Effector memory CD8-positive, alpha-beta T cell (primary cell): ENCODE measurements around the gene HDGFL3.

ENCODE experiments used
- ATAC-seq: fragments of 150-1000 bp; cut with Tn5 transposase; replicated peaks from 2 replicates; pipeline ENCODE4 v1.10.0; 2021; ENCODE audit warnings: mild to moderate bottlenecking, moderate library complexity
- DNase-seq, 3 experiments: peaks; one replicate each; pipeline ENCODE4 v3.0.0; 2021
- H3K27ac Mint-ChIP-seq, 2 donors: one replicate each; pipeline ENCODE4 v1.8.0; 2022; ENCODE audit warnings: mild to moderate bottlenecking in 2 of 2, mixed read lengths in 2 of 2, moderate library complexity in 2 of 2
- H3K27me3 Mint-ChIP-seq, 2 donors: one replicate each; pipeline ENCODE4 v1.8.0; 2022; ENCODE audit warnings: mixed read lengths in 2 of 2
- H3K36me3 Mint-ChIP-seq: one replicate; pipeline ENCODE4 v1.8.0; 2022; ENCODE audit warnings: mild to moderate bottlenecking, moderate library complexity, mixed read lengths; ENCODE audit not compliant: insufficient read depth
- H3K4me1 Mint-ChIP-seq, 2 donors: one replicate each; pipeline ENCODE4 v1.8.0; 2022; ENCODE audit warnings: low read depth in 2 of 2, mixed read lengths in 2 of 2
- H3K4me3 Mint-ChIP-seq, 2 donors: one replicate each; pipeline ENCODE4 v1.8.0; 2022; ENCODE audit warnings: mild to moderate bottlenecking in 2 of 2, mixed read lengths in 2 of 2, moderate library complexity in 2 of 2
- H3K9me3 Mint-ChIP-seq, 2 donors: one replicate each; pipeline ENCODE4 v1.8.0; 2022; ENCODE audit warnings: mixed read lengths in 2 of 2

HDGFL3 gene

DNA sequence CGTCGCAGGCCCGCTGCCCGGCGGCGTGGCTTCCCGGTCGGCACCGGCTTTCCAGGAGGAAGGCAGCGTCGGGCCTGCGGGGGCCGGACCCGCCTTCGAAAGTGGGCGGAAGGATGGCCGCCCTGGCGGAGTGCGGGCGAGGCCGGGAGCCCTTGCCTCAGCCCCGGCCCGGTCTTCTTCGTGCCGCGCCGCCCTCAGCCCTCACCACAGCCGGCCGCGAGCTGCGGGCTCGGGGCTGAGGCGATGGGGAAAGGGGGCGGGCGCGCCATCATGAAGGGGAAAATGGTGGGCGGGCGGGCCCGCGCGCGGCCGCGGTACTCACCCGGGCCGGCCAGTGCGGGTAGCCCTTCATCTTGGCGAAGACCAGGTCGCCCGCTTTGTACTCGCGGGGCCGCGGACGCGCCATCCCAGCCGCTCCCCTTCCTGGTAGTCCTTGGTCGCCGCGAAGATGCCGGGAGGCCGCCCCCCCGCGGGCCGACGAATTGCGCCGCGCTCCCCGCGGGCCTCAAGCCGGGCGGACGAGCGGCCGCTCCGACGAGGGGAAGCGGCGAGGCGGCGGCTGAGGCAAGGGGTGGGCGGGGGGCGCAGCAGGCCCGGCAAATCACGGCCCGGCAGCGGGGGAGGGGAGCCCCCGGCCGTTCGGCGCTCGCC, 489 bp downstream of the HDGFL3 start:
- H3K9me3 Mint-ChIP-seq = no peaks in the 10 kb centered on the region
- DNase-seq = no peak
- H3K36me3 Mint-ChIP-seq = no peaks in the 10 kb centered on the region
- peaks cover 0 to 3% of the 10 kb centered on the region in 2 donors for H3K4me1 Mint-ChIP-seq
- H3K27me3 Mint-ChIP-seq = peaks cover 10 to 27% of the 10 kb centered on the region in 2 donors
- ATAC-seq = peak; percentile 49
- H3K27ac Mint-ChIP-seq = no peak overlapping the region
- peak overlapping the region in 1 of 2 donors; percentile 80 for H3K4me3 Mint-ChIP-seq

DNA sequence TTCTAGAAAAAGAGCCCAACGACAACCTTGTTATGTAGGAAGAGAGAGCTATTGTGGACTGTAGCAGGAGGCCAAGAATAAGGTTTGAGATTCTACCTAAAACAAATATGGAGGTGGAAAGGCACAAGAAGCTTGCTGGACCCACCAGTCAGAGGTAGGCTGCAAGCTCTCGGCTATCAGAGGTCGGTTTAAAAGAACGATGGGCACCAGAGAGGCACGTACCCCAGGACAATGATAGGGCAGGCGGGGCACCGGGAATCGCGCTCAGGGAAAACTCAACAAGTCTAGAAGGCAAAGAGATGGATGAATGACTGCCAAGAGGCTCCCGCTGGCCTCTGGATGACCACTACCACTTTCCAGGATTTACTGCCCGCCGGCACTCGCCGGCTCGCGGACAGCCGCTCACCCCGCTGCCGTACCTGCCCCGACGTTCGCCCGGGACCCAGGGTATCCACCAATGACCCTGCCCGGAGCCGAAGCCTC, 1.1 kb downstream of the HDGFL3 start:
- Mint-ChIP-seq H3K4me3 (peak overlapping the region; percentile 78 to 80), H3K9me3 (no peaks in the 10 kb centered on the region), H3K36me3 (no peaks in the 10 kb centered on the region), H3K27me3 (peaks cover 10 to 31% of the 10 kb centered on the region in 2 donors), H3K4me1 (peaks cover 0 to 3% of the 10 kb centered on the region in 2 donors), H3K27ac (peak overlapping the region in 1 of 2 donors; percentile 21)
- ATAC-seq (no peak), DNase-seq (no peak)

DNA sequence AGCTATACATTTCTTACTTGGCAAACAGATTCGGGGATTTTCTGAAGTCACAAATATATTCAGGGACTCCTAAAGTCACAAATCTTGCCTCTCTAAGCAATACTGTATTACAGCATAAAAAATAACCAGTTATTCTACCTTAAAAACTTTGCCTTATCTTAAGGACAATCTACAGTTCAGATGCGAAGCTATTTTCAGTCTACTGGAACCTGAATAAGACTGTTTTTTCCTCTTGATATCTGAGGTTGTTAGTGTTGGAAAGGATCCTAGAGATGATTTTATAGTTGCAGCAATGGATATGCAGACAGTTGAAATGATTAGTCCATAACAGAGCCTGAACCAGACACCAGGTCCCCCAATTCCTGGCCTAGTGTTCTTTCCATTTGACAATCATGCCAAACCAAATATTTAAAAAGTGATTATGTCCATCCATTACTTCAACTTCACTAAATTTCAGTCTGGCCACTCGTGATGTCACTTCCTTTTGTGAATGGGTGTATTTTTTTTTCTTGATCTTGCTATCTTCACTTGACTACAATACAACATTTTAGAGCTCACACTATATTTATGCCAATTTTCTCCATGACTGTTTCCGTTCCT, 1.8 kb downstream of the HDGFL3 start:
- peaks cover 10 to 31% of the 10 kb centered on the region in 2 donors for H3K27me3 Mint-ChIP-seq
- H3K4me1 Mint-ChIP-seq = peaks cover 0 to 3% of the 10 kb centered on the region in 2 donors
- no peaks in the 10 kb centered on the region for H3K9me3 Mint-ChIP-seq
- peak overlapping the region; percentile 78 to 80 for H3K4me3 Mint-ChIP-seq
- no peaks in the 10 kb centered on the region for H3K36me3 Mint-ChIP-seq
- H3K27ac Mint-ChIP-seq = no peak overlapping the region
- DNase-seq = no peak
- no peak for ATAC-seq

DNA sequence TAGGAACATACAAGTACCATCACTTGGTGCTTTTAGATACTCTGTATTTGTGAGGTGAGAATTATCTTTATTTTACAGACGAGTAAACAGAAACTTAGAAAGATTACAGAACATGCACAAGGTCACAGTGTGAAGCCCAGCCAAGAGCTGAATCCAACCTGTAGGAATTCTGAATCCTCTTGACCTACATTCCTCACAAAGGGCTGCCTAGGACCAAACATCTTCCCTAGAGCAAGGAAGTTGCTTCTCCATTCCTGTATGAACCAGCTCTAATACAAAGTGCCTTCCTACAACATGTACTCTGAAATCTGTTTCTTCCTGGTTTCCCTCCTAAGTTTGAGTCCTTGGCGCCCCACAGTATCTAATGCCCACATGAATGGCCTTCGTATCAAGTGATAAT, 2.9 kb downstream of the HDGFL3 start:
- H3K27ac Mint-ChIP-seq = no peak overlapping the region
- ATAC-seq = no peak
- peaks cover 0 to 3% of the 10 kb centered on the region in 2 donors for H3K4me1 Mint-ChIP-seq
- H3K4me3 Mint-ChIP-seq = no peak overlapping the region
- H3K27me3 Mint-ChIP-seq = peaks cover 10 to 31% of the 10 kb centered on the region in 2 donors
- DNase-seq = no peak
- H3K36me3 Mint-ChIP-seq = no peaks in the 10 kb centered on the region
- H3K9me3 Mint-ChIP-seq = no peaks in the 10 kb centered on the region

DNA sequence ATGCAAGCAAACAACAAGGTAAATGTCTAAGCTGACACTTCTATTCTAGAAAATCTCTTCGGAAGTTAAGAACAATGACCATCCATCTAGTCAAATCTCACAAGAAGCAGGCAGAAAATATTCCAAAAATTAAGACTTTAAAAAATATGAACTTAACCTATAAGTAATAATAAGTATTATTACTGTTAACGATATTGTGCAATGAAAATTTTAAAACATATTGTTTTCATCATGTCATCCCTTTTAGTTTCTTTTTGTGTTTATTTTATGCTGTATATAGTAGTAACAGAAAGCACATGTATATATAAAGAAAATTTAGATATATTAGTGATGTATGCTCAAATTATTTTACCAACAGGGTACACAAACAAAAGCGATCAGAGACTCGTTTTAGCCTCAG, 4.1 kb downstream of the HDGFL3 start:
- Mint-ChIP-seq H3K4me3 (no peak overlapping the region), H3K36me3 (no peaks in the 10 kb centered on the region), H3K4me1 (peaks cover 0 to 3% of the 10 kb centered on the region in 2 donors), H3K27me3 (peaks cover 10 to 31% of the 10 kb centered on the region in 2 donors), H3K9me3 (no peaks in the 10 kb centered on the region), H3K27ac (no peak overlapping the region)
- DNase-seq (no peak), ATAC-seq (no peak)

DNA sequence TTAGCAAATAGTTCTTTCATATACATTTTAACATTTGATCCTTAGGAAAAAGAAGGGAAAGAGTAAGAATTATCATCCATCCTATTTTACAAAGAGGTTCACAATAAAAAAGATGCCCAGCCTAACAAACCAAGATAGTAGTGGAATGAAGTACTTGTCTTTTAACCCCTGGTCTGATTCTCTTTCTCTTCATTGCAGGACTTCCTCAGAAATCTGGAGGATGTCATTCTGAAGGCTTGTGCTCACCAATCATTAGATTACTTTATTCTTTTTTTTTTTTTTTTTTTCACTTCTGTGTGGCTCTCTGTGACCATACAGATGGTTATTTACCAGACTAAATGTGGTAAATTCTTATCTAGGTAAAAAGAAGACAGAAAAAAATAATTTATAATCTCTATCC, 7.0 kb downstream of the HDGFL3 start:
- Mint-ChIP-seq H3K36me3 (no peaks in the 10 kb centered on the region), H3K9me3 (no peaks in the 10 kb centered on the region), H3K4me1 (no peaks in the 10 kb centered on the region), H3K27ac (no peak overlapping the region), H3K4me3 (no peak overlapping the region), H3K27me3 (peaks cover 0 to 28% of the 10 kb centered on the region in 2 donors)
- no peak for ATAC-seq
- DNase-seq = no peak

DNA sequence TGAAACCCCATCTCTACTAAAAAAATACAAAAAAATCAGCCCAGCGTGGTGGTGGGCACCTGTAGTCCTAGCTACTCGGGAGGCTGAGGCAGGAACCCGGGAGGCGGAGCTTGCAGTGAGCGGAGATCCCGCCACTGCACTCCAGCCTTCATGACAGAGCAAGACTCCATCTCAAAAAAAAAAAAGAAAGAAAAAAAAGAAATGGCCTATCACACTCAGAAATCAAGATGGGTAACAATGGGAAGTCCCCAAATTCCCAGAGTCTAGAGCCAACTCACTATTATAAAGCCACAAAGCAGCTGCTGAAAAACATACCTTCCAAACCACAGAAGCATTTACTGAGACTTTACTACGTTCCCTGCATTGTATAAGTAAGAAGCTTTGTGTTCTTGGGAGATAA, 7.5 kb downstream of the HDGFL3 start:
- DNase-seq (no peak), ATAC-seq (no peak)
- Mint-ChIP-seq H3K27me3 (peaks cover 0 to 29% of the 10 kb centered on the region in 2 donors), H3K27ac (no peak overlapping the region), H3K4me3 (no peak overlapping the region), H3K4me1 (no peaks in the 10 kb centered on the region), H3K36me3 (no peaks in the 10 kb centered on the region), H3K9me3 (no peaks in the 10 kb centered on the region)

DNA sequence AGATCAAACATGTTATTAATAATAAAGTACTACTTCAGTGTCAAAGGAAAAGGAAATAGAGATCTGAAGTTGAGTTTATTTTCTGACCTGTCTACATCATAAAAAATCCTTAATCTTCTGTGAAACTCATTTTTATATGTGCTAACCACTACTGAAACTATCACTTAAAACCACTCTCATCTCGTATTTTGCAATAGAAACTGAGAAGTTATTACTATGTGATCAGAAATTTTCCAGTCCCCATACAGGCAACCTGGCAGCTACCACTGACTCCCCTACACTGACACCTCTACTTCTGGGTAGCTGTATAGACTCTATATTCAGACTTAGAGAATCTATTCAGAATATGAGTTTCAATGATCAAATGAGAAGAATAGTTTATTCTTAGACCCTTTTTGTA, 8.3 kb downstream of the HDGFL3 start:
- H3K9me3 Mint-ChIP-seq = no peaks in the 10 kb centered on the region
- ATAC-seq (peak; percentile 58), DNase-seq (no peak)
- H3K4me1 Mint-ChIP-seq = no peaks in the 10 kb centered on the region
- peaks cover 0 to 36% of the 10 kb centered on the region in 2 donors for H3K27me3 Mint-ChIP-seq
- no peaks in the 10 kb centered on the region for H3K36me3 Mint-ChIP-seq
- no peak overlapping the region for H3K27ac Mint-ChIP-seq
- H3K4me3 Mint-ChIP-seq = no peak overlapping the region

DNA sequence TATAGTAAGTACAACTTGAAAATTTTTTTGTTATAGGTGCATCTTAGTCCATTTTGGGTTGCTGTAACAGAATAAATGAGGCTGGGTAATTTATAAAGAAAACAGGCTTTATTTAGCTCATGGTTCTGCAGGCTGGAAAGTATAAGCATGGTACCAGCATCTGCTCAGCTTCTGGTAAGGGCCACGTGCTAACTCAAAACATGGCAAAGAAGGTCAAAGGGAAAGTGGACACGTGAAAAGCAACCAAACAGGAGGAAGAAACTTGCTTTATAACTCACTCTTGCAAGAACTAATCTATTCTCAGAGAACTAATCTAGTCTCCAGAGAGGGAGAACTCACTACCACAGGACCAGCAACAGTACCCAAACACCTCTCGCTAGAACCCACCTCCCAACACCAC, 9.1 kb downstream of the HDGFL3 start:
- ATAC-seq = no peak
- DNase-seq = no peak
- H3K27me3 Mint-ChIP-seq = peaks cover 8 to 34% of the 10 kb centered on the region in 2 donors
- no peak overlapping the region for H3K4me3 Mint-ChIP-seq
- H3K27ac Mint-ChIP-seq = no peak overlapping the region
- no peaks in the 10 kb centered on the region for H3K4me1 Mint-ChIP-seq
- H3K9me3 Mint-ChIP-seq = no peaks in the 10 kb centered on the region
- no peaks in the 10 kb centered on the region for H3K36me3 Mint-ChIP-seq

DNA sequence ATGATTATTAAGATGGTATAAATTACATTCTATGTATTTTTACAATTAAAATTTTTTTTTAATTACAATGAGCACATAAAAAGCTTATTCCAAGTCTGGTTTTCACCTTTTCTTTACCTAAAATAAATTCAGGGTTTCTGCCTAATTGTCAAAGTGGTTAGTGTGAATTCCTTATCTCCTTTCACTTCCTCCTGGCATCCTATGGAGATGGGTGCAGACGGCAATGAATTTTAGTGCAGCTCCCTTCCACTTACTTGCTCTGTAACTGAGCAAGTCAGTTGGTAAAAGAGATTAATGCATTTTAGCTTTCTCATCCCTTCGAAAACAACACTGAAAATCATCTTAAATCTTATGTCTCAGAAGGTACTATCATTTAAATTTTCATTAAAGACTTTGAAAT, 13.1 kb downstream of the HDGFL3 start:
- ATAC-seq (no peak), DNase-seq (no peak)
- no peak overlapping the region for H3K27ac Mint-ChIP-seq
- no peaks in the 10 kb centered on the region for H3K36me3 Mint-ChIP-seq
- no peak overlapping the region for H3K4me3 Mint-ChIP-seq
- no peaks in the 10 kb centered on the region for H3K9me3 Mint-ChIP-seq
- no peaks in the 10 kb centered on the region for H3K4me1 Mint-ChIP-seq
- H3K27me3 Mint-ChIP-seq = peaks cover 18 to 42% of the 10 kb centered on the region in 2 donors

DNA sequence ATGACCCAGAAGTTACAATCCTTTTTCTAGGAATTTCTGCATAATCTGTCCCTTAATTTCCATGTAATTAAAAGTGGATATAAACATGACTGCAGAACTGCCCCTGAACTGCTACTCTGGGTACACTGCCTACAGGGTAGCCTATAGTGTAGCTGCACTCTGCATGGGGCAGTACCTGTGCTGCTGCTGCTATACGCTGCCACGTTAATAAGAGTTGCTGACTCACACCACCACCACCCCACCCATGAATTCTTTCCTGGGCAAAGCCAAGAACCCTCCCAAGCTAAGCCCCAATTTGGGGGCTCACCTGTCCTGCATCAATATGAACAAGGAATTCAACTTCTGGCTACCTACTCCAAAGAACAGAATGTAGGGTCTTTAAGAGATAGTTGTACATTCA, 13.9 kb downstream of the HDGFL3 start:
- ATAC-seq = no peak

DNA sequence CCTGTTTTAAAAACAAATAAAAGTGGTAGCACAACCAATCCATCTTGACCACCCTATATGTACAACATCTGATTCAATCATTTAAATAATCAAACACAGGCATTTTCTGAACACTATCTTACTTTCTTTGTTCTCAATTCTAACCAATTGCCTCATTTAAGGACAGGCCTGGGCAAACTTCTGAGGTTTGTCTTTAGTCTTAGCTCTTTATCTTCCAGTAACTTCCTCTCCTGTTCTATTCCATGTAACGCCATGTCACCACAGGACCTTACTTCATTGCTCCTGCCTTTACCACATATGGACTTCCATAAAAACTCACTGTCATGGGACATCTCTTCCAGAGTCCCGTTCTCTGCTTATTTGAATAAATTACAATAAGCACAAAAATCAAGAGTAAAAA, 14.9 kb downstream of the HDGFL3 start:
- Mint-ChIP-seq H3K27me3 (peaks cover 18 to 54% of the 10 kb centered on the region in 2 donors), H3K4me1 (no peaks in the 10 kb centered on the region), H3K9me3 (no peaks in the 10 kb centered on the region), H3K27ac (no peak overlapping the region), H3K4me3 (no peak overlapping the region), H3K36me3 (no peaks in the 10 kb centered on the region)
- ATAC-seq (no peak), DNase-seq (no peak)

More for the DNA sequence above, 13.9 kb downstream of the HDGFL3 start:
- Mint-ChIP-seq H3K4me3 (no peak overlapping the region), H3K36me3 (no peaks in the 10 kb centered on the region), H3K4me1 (no peaks in the 10 kb centered on the region), H3K27ac (no peak overlapping the region), H3K9me3 (no peaks in the 10 kb centered on the region), H3K27me3 (peaks cover 18 to 50% of the 10 kb centered on the region in 2 donors)
- DNase-seq = no peak

DNA sequence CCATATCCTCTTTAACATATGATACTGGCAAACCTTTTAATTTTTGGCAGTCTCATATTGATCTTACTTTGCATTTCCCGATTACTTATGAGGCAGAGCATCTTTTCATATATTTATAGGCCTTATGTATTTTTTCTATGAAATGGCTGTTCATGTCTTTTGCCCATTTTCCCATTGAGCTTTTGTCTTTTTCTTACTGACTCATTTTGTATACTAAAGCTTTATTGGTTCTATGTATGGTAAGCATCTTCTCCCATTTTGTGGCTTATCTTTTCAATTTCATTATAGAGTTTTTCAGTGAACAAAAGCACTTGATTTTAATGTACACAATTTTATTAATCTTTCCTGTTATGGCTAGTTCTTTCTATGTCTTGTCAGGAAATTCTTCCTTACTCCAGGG, 17.2 kb downstream of the HDGFL3 start:
- no peaks in the 10 kb centered on the region for H3K9me3 Mint-ChIP-seq
- no peak for ATAC-seq
- no peak overlapping the region for H3K4me3 Mint-ChIP-seq
- no peaks in the 10 kb centered on the region for H3K36me3 Mint-ChIP-seq
- no peak for DNase-seq
- no peaks in the 10 kb centered on the region for H3K4me1 Mint-ChIP-seq
- H3K27ac Mint-ChIP-seq = no peak overlapping the region
- peaks cover 18 to 48% of the 10 kb centered on the region in 2 donors for H3K27me3 Mint-ChIP-seq

DNA sequence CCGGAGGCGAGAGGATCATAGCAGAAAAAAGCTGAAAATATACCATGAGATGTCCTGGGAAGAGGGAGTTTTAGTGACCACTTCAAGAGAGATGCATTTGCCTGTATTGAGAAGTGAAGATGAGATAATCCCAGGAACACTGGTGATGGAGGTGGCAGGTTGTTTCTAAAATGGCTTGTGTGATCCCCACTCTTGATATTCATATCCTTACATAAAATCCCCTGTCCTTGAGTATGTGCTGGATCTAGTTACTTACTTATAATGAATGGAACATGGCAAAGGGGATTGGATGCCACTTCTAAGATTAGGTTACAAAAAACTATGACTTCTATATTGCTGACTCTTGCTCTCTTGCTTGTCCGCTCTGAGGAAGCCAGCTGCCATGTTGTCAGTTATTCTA, 22.1 kb downstream of the HDGFL3 start:
- H3K27ac Mint-ChIP-seq = no peak overlapping the region
- H3K36me3 Mint-ChIP-seq = no peaks in the 10 kb centered on the region
- H3K4me1 Mint-ChIP-seq = no peaks in the 10 kb centered on the region
- H3K9me3 Mint-ChIP-seq = no peaks in the 10 kb centered on the region
- no peak overlapping the region for H3K4me3 Mint-ChIP-seq
- H3K27me3 Mint-ChIP-seq = peaks cover 8 to 24% of the 10 kb centered on the region in 2 donors
- no peak for ATAC-seq
- no peak for DNase-seq
